ENCODE measurements around the gene ZNF140.

Gene ZNF140

DNA sequence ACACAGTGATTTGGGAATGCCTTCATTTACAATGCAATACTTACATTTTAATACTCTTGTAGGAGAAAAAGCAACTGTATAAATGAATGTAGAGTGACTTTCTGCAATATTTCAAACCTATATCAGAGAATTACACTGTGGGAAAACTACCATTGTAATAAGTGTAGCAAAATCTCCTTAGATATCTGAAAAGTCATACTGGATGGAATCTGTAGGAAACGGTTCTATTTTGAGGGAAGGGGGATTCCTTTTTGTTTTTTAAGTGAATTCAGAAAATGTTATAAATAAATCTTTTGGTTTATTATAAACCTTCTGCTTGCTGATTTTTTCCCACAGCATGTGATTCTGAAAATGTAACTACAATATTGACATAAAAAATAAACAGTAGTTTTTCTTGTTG is 26.4 kb downstream of the ZNF140 start:
- no peak overlapping the region for H3K4me3 ChIP-seq (ENCODE audit: low read depth in 1 of 2, low read length in 2 of 2)
- ATAC-seq (ENCODE audit: insufficient read depth, low read depth) (no peak), DNase-seq (no peak)
- no peaks in the 10 kb centered on the region for H4K20me1 ChIP-seq (ENCODE audit: insufficient read depth, low read length)
- H3K79me2 ChIP-seq (ENCODE audit: insufficient read depth, low read length), result no peaks in the 10 kb centered on the region
- TF ChIP-seq EZH2 (IDR thresholded peaks at IDR 0.05; ENCODE audit: borderline replicate concordance, low read depth, low read length, severe bottlenecking), result no peak
- TF ChIP-seq, protein P1, sequence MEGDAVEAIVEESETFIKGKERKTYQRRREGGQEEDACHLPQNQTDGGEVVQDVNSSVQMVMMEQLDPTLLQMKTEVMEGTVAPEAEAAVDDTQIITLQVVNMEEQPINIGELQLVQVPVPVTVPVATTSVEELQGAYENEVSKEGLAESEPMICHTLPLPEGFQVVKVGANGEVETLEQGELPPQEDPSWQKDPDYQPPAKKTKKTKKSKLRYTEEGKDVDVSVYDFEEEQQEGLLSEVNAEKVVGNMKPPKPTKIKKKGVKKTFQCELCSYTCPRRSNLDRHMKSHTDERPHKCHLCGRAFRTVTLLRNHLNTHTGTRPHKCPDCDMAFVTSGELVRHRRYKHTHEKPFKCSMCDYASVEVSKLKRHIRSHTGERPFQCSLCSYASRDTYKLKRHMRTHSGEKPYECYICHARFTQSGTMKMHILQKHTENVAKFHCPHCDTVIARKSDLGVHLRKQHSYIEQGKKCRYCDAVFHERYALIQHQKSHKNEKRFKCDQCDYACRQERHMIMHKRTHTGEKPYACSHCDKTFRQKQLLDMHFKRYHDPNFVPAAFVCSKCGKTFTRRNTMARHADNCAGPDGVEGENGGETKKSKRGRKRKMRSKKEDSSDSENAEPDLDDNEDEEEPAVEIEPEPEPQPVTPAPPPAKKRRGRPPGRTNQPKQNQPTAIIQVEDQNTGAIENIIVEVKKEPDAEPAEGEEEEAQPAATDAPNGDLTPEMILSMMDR (IDR thresholded peaks at IDR 0.05; ENCODE audit: borderline replicate concordance, extremely low read depth, low read length, poor library complexity, severe bottlenecking), result no peak
- H3K27ac ChIP-seq (ENCODE audit: low read length), result no peak overlapping the region
- H3K4me2 ChIP-seq (ENCODE audit: insufficient read depth, low read length), result no peak overlapping the region
- no peaks in the 10 kb centered on the region for H3K4me1 ChIP-seq (ENCODE audit: insufficient read depth, low read length)
- peaks cover 96% of the 10 kb centered on the region for H3K9me3 ChIP-seq (ENCODE audit: insufficient read depth, low read length, severe bottlenecking)
- no peaks in the 10 kb centered on the region for H3K27me3 ChIP-seq (ENCODE audit: insufficient read depth, low read length, poor library complexity)
- peaks cover 80% of the 10 kb centered on the region for H3K36me3 ChIP-seq (ENCODE audit: insufficient read depth, low read length)
- H2AFZ ChIP-seq (ENCODE audit: low read depth, low read length), result no peak overlapping the region
- no peak overlapping the region for H3K9ac ChIP-seq (ENCODE audit: low read depth, low read length)

DNA sequence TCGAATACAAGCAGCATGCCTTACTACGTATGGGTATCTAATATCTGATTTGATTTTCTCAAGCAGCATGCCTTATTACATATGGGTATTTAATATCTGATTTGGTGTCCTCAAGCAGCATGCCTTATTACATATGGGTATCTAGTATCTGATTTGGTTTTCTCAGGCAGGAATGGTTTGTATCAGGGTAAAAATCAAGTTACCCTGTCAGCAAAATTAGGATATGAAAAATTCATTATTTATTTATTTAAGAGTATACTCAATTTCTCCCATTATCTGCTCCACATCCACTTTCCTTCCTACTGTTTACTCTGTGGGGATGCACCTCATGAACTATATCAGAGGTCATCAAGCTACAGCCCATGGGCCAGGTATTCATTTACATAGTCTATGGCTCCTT is 27.4 kb downstream of the ZNF140 start:
- no peak for ATAC-seq (ENCODE audit: insufficient read depth, low read depth)
- Histone ChIP-seq H3K9ac (ENCODE audit: low read depth, low read length) (no peak overlapping the region), H3K79me2 (ENCODE audit: insufficient read depth, low read length) (no peaks in the 10 kb centered on the region), H3K4me1 (ENCODE audit: insufficient read depth, low read length) (no peaks in the 10 kb centered on the region), H4K20me1 (ENCODE audit: insufficient read depth, low read length) (no peaks in the 10 kb centered on the region), H3K27ac (ENCODE audit: low read length) (no peak overlapping the region), H3K36me3 (ENCODE audit: insufficient read depth, low read length) (peaks cover 72% of the 10 kb centered on the region), H2AFZ (ENCODE audit: low read depth, low read length) (no peak overlapping the region), H3K4me2 (ENCODE audit: insufficient read depth, low read length) (no peak overlapping the region), H3K4me3 (ENCODE audit: low read depth in 1 of 2, low read length in 2 of 2) (no peak overlapping the region), H3K9me3 (ENCODE audit: insufficient read depth, low read length, severe bottlenecking) (peaks cover 88% of the 10 kb centered on the region), H3K27me3 (ENCODE audit: insufficient read depth, low read length, poor library complexity) (no peaks in the 10 kb centered on the region)
- no peak for DNase-seq
- no peak for TF ChIP-seq EZH2 (IDR thresholded peaks at IDR 0.05; ENCODE audit: borderline replicate concordance, low read depth, low read length, severe bottlenecking)
- TF ChIP-seq, protein P1 (IDR thresholded peaks at IDR 0.05; ENCODE audit: borderline replicate concordance, extremely low read depth, low read length, poor library complexity, severe bottlenecking), result no peak

DNA sequence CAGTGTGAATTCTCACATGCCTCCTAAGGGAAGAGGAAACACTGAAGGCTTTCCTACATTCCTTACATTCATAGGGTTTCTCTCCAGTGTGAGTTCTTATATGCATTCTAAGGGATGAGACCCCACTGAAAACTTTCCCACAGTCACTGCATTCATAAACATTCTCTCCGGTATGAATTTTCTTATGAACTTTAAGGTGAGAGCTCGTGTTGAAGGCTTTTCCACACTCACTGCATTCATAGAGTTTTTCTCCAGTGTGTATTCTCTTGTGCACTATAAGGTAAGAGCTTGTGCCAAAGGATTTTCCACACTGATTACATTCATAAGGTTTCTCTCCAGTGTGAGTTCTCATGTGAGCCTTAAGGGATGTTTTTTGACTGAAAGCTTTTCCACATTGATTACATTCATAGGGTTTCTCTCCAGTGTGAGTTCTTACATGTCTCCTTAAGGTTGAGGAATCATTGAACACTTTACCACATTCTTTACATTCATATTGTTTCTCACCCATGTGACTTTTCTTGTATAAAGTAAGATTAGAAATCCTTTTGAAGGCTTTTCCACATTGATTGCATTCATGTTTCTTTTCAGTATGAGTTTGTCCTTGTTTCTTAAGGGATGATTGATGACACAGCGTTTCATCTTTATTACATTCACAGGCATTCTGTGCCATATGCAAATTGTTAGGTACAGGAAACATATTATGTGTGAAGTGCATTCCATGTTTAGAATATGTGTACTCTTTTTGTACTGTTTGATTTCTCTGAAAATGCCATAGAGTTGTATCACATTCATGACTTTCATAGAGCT is 39.9 kb downstream of the ZNF140 start:
- Histone ChIP-seq H3K4me1 (ENCODE audit: insufficient read depth, low read length) (no peaks in the 10 kb centered on the region), H3K79me2 (ENCODE audit: insufficient read depth, low read length) (peaks cover 25% of the 10 kb centered on the region), H3K36me3 (ENCODE audit: insufficient read depth, low read length) (peaks cover 91% of the 10 kb centered on the region), H3K9me3 (ENCODE audit: insufficient read depth, low read length, severe bottlenecking) (peaks cover 94% of the 10 kb centered on the region), H2AFZ (ENCODE audit: low read depth, low read length) (no peak overlapping the region), H3K27ac (ENCODE audit: low read length) (no peak overlapping the region), H3K9ac (ENCODE audit: low read depth, low read length) (no peak overlapping the region), H3K4me3 (ENCODE audit: low read depth in 1 of 2, low read length in 2 of 2) (no peak overlapping the region), H4K20me1 (ENCODE audit: insufficient read depth, low read length) (no peaks in the 10 kb centered on the region), H3K4me2 (ENCODE audit: insufficient read depth, low read length) (no peak overlapping the region), H3K27me3 (ENCODE audit: insufficient read depth, low read length, poor library complexity) (no peaks in the 10 kb centered on the region)
- no peak for DNase-seq
- ATAC-seq (ENCODE audit: insufficient read depth, low read depth), result no peak
- TF ChIP-seq, protein P1 (IDR thresholded peaks at IDR 0.05; ENCODE audit: borderline replicate concordance, extremely low read depth, low read length, poor library complexity, severe bottlenecking), result no peak
- no peak for TF ChIP-seq EZH2 (IDR thresholded peaks at IDR 0.05; ENCODE audit: borderline replicate concordance, low read depth, low read length, severe bottlenecking)
